ENCODE measurements around the gene PHF24. TPM values are rescaled to one million over a fixed set of nuclear protein-coding genes. Genes with fewer than 3 reads are reported as not detected.
A peak's percentile ranks its signal among the peaks of the same experiment; 100 is the strongest.
"Not testable (repeated sequence)": the region's sequence is repeated elsewhere in the genome, so short reads cannot be mapped to it uniquely, and the experiment has no call there.

The PHF24 gene
- total RNA-seq, 1 donor from 2014 or later: under 0.01 TPM

DNA sequence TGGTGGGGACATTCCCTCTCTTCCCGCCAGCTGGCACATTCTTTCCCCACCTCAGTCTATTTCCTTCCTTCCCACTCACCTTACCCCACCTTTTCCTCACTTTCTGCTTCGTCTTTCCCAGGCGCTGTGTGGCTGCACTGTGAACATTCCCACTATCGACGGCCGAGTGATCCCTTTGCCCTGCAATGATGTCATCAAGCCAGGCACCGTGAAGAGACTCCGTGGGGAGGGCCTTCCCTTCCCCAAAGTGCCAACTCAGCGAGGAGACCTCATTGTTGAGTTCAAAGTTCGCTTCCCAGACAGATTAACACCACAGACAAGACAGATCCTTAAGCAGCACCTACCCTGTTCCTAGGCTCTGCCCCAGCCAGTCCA lies 38.8 kb downstream of the PHF24 start:
- peak; percentile 83 for DNase-seq (ENCODE audit: low read depth)

DNA sequence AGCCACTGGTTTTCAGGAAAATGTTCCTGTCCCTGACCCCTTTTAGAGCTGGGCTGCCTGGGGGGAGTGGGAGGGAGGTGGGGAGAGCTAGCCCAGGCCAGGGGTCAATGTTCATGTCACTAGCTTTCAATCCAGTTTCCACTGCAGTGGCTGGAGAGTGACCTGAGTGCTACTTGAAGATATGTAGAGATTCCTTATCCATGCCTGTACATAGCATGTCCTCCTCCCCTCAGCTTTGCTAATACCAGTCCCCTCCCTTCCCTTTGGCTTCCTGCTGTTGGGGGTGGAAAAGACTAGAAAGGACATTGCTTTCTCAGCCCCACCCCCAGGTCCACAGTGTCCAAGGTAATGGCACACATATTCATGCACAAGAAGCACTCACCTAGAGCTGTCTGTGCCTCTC lies 39.3 kb downstream of the PHF24 start:
- DNase-seq (ENCODE audit: low read depth): no peak

DNA sequence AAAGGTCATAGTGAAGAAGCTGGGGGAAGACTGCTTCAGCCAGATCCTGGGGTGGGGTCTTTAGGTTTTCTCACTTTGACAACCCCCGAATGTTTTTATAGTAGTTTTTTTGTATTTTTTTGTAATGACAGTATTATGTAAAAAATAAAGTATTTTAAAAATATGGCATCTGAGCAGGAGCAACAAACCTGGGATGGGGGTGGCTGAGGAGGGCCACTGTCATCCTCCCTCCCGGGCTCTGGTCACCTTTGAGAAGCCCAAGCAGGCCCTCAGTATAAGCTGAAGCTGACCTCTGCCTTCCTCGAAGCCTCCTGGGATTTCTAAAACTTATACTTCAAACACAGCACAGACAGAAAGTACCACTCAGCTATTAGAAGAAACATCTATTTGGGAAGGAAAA lies 40.2 kb downstream of the PHF24 start:
- DNase-seq (ENCODE audit: low read depth): no peak

GRCh38 chr9:34999576-34999975 lies 41.5 kb downstream of the PHF24 start:
- no peak for DNase-seq (ENCODE audit: low read depth)

GRCh38 chr9:35000535-35001284 lies 42.6 kb downstream of the PHF24 start:
- DNase-seq (ENCODE audit: low read depth): peak; percentile 69

DNA sequence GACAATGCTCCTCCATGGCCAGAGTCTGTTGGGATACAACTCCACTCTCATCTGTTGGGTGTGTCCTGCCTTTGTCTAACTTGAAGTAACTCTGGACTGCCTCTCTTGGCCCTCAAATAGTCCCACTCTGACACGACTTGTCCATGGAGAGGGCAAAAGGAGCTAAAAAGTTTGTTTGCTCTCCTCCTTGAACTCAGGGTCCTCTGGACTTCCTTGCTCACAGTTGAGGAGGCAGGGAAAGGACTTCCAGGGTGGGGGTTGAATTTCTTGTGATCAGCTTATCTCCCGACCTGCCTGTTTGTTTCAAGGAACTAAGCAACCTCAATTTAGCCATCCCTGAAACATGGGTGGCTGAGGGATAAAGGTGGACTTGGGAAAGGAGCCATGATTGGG lies 43.2 kb downstream of the PHF24 start:
- DNase-seq (ENCODE audit: low read depth): no peak

GRCh38 chr9:35001803-35002502 lies 43.9 kb downstream of the PHF24 start:
- peak; percentile 62 for DNase-seq (ENCODE audit: low read depth)

GRCh38 chr9:35002623-35003022 lies 44.5 kb downstream of the PHF24 start:
- DNase-seq (ENCODE audit: low read depth): no peak

DNA sequence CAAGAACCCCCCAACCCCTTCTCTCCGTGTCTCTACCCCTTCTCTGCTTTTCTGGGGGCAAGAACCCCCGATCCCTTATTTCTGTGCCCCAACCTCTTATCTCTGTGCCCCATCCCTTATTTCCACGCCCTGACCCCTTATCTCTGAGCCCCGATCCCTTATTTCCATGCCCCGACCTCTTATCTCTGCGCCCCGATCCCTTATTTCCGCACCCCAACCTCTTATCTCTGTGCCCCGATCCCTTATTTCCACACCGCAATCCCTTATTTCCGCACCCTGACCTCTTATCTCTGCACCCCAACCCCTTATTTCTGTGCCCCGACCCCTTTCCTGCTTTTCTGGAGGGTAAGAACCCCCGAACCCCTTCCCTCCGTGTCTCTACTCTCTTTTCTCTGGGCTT lies 46.2 kb downstream of the PHF24 start:
- not testable (repeated sequence) for DNase-seq (ENCODE audit: low read depth)

DNA sequence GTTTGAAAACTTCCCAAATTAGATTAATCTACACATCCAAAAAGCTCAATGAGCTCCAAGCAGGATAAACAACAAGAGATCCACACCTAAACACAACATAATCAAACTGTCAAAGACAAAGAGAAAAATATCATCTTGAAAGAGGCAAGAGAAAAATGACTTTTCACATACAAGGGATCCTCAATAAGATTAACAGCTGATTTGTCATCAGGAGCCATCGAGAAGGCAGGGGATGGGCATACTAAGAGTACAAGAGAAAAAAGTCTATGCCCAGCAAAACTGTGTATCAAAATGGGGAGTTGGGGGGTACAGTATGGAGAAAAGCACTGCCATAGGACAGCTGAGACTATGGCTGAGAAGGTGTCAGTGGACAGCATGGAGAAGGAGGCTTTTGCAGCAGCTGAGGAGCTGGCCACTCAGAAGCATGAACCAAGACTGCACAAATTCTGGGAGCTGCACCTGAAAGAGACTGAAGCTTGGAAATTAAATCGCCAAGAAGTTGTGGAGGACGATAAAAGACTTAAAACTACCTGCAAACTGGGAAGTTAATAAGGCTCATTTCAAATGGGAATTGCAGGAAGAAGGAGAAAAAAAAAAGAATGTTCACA lies 52.4 kb downstream of the PHF24 start:
- DNase-seq (ENCODE audit: low read depth): no peak

GRCh38 chr9:35014517-35014916 lies 56.4 kb downstream of the PHF24 start:
- DNase-seq (ENCODE audit: low read depth): no peak

DNA sequence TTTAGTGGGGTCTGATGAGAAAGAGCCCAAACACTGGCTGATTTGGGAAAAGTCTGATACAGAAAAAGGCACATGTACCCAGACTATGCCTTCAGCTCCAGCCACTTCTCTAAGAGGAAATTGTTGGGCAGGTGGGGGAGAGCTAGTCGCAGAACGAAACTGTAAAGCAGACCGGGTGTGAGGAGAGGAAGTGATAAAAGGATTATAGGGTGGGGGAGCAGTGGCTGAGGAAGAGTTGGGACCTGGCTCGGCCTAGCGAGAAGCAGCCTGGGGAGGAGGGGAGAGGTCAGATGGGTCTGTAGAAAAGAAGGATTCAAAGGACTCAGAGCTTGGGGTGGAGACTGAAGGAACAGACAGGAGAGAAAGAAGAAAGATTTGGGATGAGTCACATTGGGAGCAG lies 65.4 kb downstream of the PHF24 start:
- DNase-seq (ENCODE audit: low read depth): not testable (repeated sequence)

DNA sequence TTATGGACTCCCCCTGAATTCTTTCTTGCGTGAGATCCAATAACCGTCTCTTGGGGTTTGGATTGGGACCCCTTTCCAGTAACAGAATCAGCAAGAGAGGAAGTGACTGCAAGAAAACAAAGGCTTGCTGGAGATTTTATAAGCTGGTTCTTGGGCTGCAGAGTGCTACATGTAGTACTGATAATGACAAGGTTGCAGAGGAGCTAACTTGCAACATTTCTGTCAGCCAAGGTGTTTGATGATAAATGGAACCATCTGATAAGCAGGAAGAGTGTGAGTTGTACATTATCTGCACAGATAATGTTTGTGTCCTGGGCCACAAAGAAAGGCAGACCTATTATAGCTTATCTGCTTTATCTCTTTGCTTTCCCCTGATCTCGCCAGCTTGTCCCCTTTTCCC lies 68.6 kb downstream of the PHF24 start:
- no peak for DNase-seq (ENCODE audit: low read depth)

DNA sequence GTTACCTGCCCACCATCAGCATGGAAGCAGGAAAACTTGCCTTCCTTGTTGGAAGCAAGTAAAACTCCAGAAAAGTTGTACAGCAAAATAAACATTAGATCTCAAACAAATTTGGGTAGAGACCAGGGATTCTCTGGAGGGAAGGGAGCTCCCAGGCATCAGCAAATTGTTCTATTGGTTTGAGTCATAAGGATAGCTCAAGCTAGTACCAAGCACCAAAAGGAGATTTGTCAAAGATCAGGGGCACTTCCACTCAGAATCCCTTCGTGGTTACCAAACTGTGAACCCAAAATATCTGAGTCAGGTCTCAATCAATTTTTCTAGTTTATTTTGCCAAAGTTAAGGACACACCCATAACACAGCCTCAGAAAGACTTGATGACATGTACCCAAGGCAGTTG lies 69.3 kb downstream of the PHF24 start:
- DNase-seq (ENCODE audit: low read depth): no peak

- no peak for DNase-seq (ENCODE audit: low read depth)
Observed at GRCh38 chr9:35027860-35028259, 69.8 kb downstream of the PHF24 start.

- DNase-seq (ENCODE audit: low read depth): no peak
Observed at GRCh38 chr9:35028341-35028740, 70.3 kb downstream of the PHF24 start.

DNA sequence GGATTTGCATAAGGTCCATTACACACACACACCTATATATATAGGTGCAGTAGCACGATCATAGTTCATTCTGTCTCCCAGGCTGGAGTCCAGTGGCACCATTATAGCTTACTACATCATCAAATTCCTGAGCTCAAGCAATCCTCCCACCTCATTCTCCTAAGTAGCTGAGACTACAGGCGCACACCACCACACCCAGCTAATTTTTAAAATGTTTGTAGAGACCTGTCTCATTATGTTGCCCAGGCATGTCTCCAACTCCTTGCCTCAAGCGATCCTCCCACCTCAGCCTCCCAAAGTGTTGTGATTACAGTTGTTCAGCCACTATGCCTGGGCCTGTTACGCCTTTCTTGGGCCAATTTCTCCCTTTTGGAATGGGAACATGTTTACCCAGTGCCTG lies 71.2 kb downstream of the PHF24 start:
- DNase-seq (ENCODE audit: low read depth): no peak

GRCh38 chr9:35029852-35030251 lies 71.8 kb downstream of the PHF24 start:
- DNase-seq (ENCODE audit: low read depth): no peak

Other genes with a start within 250 kb of the PHF24 start
- gene CCL21, start 248.1 kb upstream of the PHF24 start, total RNA-seq: not detected in 2 replicates
- 8.7 and 13.4 TPM in 2 replicates for gene DNAJB5, start 31.5 kb downstream of the PHF24 start, total RNA-seq
- 396 and 420 TPM in 2 replicates for gene VCP, start 114.3 kb downstream of the PHF24 start, total RNA-seq
- gene FANCG, start 121.7 kb downstream of the PHF24 start, total RNA-seq: 6.7 and 13.0 TPM in 2 replicates
- gene PIGO, start 138.3 kb downstream of the PHF24 start, total RNA-seq: 16.5 and 30.6 TPM in 2 replicates
- 128 and 235 TPM in 2 replicates for gene STOML2, start 144.8 kb downstream of the PHF24 start, total RNA-seq
- gene ATOSB, start 157.6 kb downstream of the PHF24 start, total RNA-seq: 32.1 and 36.9 TPM in 2 replicates
- 32.0 and 52.7 TPM in 2 replicates for gene UNC13B, start 203.7 kb downstream of the PHF24 start, total RNA-seq